Measurements from ENCODE around the gene KMT5B. TPM values are rescaled to one million over a fixed set of nuclear protein-coding genes. Genes with fewer than 3 reads are reported as not detected.

KMT5B gene
- total and polyA plus RNA-seq, 2 donors (not counting 1 experiment from before 2014, with no cell fraction given), result 13.4 to 77.8 TPM

DNA sequence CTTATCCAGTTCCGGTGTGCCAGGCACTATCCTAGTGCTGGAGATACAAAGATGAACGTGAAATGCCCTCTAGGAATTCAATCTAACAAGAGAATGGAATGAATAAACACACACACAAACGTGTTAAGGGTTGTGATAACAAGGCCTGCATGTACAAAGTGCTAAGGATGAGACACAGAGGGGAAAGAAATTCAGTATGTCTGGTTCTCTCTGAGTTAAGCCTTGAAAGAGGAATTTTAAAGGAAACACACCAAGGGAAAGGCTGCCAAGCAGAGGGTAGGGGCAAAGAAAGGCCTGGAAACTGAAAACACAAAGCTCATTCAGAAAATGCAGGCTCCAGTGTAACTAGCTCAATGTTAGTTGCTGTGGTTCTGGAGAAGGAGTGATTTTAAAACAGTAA lies 96.1 kb downstream of the KMT5B start:
- intact Hi-C loops (cut with micrococcal nuclease), result no loop called here
- Histone ChIP-seq H2AFZ (ENCODE audit: insufficient read depth, low read depth, low read length, poor library complexity, severe bottlenecking) (no peak overlapping the region), H3K9me3 (ENCODE audit: control extremely low read depth in 1 of 3, control insufficient read depth in 2 of 3, insufficient read depth in 1 of 3, low read length in 2 of 3) (no peaks in the 10 kb centered on the region), H3K36me3 (replicated peaks in 1 of 2; ENCODE audit: control extremely low read depth in 1 of 2, control insufficient read depth in 1 of 2, extremely low read depth in 1 of 2, insufficient read depth in 2 of 2, low read length in 1 of 2) (no peaks in the 10 kb centered on the region), H3K27me3 (replicated peaks in 1 of 4; ENCODE audit: control extremely low read depth in 1 of 4, control insufficient read depth in 3 of 4, insufficient read depth in 4 of 4, low read length in 3 of 4) (no peaks in the 10 kb centered on the region), H3K27ac (ENCODE audit: low read length in 2 of 2) (no peak overlapping the region), H4K20me1 (ENCODE audit: control insufficient read depth, insufficient read depth, low read length, poor library complexity, severe bottlenecking) (no peaks in the 10 kb centered on the region), H3K79me2 (ENCODE audit: control insufficient read depth, insufficient read depth, low read length) (peaks cover 48% of the 10 kb centered on the region), H3K4me2 (replicated peaks; ENCODE audit: low read depth, low read length, poor library complexity, severe bottlenecking) (no peak overlapping the region), H3K4me3 (ENCODE audit: control extremely low read depth in 1 of 5, extremely low read depth in 1 of 5, insufficient read depth in 1 of 5, low read depth in 2 of 5, low read length in 4 of 5) (no peak overlapping the region), H3K9ac (ENCODE audit: low read length) (no peak overlapping the region), H3K4me1 (ENCODE audit: control insufficient read depth in 2 of 2, insufficient read depth in 2 of 2, low read length in 2 of 2) (peaks cover 18 to 26% of the 10 kb centered on the region in 2 donors)
- Mint-ChIP-seq H3K27me3 (no peaks in the 10 kb centered on the region), H3K4me1 (peaks cover 28% of the 10 kb centered on the region), H3K4me3 (no peak overlapping the region), H3K27ac (no peak overlapping the region), H3K9me3 (ENCODE audit: insufficient read depth) (no peaks in the 10 kb centered on the region)
- no peak for ATAC-seq (ENCODE audit: low read depth)
- TF ChIP-seq, protein P1, sequence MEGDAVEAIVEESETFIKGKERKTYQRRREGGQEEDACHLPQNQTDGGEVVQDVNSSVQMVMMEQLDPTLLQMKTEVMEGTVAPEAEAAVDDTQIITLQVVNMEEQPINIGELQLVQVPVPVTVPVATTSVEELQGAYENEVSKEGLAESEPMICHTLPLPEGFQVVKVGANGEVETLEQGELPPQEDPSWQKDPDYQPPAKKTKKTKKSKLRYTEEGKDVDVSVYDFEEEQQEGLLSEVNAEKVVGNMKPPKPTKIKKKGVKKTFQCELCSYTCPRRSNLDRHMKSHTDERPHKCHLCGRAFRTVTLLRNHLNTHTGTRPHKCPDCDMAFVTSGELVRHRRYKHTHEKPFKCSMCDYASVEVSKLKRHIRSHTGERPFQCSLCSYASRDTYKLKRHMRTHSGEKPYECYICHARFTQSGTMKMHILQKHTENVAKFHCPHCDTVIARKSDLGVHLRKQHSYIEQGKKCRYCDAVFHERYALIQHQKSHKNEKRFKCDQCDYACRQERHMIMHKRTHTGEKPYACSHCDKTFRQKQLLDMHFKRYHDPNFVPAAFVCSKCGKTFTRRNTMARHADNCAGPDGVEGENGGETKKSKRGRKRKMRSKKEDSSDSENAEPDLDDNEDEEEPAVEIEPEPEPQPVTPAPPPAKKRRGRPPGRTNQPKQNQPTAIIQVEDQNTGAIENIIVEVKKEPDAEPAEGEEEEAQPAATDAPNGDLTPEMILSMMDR (IDR thresholded peaks at IDR 0.05), result no peak
- TF ChIP-seq EZH2 (IDR thresholded peaks at IDR 0.05; ENCODE audit: borderline replicate concordance, insufficient read depth, low read depth, low read length, poor library complexity, severe bottlenecking), result no peak
- WGBS (ENCODE audit: insufficient coverage), result 100% methylated on average over 1 of the region's 3 CpGs
- no peak for DNase-seq
- CTCF ChIA-PET, result interaction anchor here (0.6 to 0.9 kb wide), 2 partner anchors 10 to 708 kb away, joined by 3 read pairs; no protein-coding TSS in a partner anchor
- POLR2A ChIA-PET, result no interaction called here

DNA sequence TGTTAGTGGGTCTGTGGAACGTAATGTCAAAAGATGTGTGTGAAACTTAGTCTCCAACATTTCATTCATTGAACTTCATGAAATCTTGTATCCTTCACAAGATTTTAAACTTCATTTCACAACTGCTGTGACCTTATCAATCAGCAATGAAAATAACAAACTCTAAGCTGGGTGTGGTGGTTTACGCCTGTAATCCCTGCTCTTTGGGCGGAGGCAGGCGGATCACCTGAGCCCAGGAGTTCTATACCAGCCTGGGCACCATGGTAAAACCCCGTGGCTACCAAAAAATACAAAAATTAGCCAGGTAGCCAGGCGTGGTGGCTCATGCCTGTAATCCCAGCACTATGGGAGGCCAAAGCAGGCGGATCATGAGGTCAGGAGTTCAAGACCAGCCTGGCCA lies 97.0 kb downstream of the KMT5B start:
- 98% methylated on average over 6 of the region's 7 CpGs for WGBS (ENCODE audit: insufficient coverage)
- Histone ChIP-seq H3K27me3 (replicated peaks in 1 of 4; ENCODE audit: control extremely low read depth in 1 of 4, control insufficient read depth in 3 of 4, insufficient read depth in 4 of 4, low read length in 3 of 4) (no peaks in the 10 kb centered on the region), H3K36me3 (replicated peaks in 1 of 2; ENCODE audit: control extremely low read depth in 1 of 2, control insufficient read depth in 1 of 2, extremely low read depth in 1 of 2, insufficient read depth in 2 of 2, low read length in 1 of 2) (no peaks in the 10 kb centered on the region), H3K4me3 (ENCODE audit: control extremely low read depth in 1 of 5, extremely low read depth in 1 of 5, insufficient read depth in 1 of 5, low read depth in 2 of 5, low read length in 4 of 5) (no peak overlapping the region), H3K4me1 (ENCODE audit: control insufficient read depth in 2 of 2, insufficient read depth in 2 of 2, low read length in 2 of 2) (peaks cover 16 to 22% of the 10 kb centered on the region in 2 donors), H3K27ac (ENCODE audit: low read length in 2 of 2) (no peak overlapping the region), H4K20me1 (ENCODE audit: control insufficient read depth, insufficient read depth, low read length, poor library complexity, severe bottlenecking) (no peaks in the 10 kb centered on the region), H2AFZ (ENCODE audit: insufficient read depth, low read depth, low read length, poor library complexity, severe bottlenecking) (no peak overlapping the region), H3K9me3 (ENCODE audit: control extremely low read depth in 1 of 3, control insufficient read depth in 2 of 3, insufficient read depth in 1 of 3, low read length in 2 of 3) (no peaks in the 10 kb centered on the region), H3K9ac (ENCODE audit: low read length) (no peak overlapping the region), H3K79me2 (ENCODE audit: control insufficient read depth, insufficient read depth, low read length) (peaks cover 53% of the 10 kb centered on the region), H3K4me2 (replicated peaks; ENCODE audit: low read depth, low read length, poor library complexity, severe bottlenecking) (no peak overlapping the region)
- ATAC-seq (ENCODE audit: low read depth), result no peak
- TF ChIP-seq EZH2 (IDR thresholded peaks at IDR 0.05; ENCODE audit: borderline replicate concordance, insufficient read depth, low read depth, low read length, poor library complexity, severe bottlenecking), result no peak
- TF ChIP-seq, protein P1 (IDR thresholded peaks at IDR 0.05), result no peak
- intact Hi-C loops (cut with micrococcal nuclease), result no loop called here
- peaks cover 25% of the 10 kb centered on the region for H3K4me1 Mint-ChIP-seq
- no peak overlapping the region for H3K4me3 Mint-ChIP-seq
- no peaks in the 10 kb centered on the region for H3K9me3 Mint-ChIP-seq (ENCODE audit: insufficient read depth)
- ChIA-PET CTCF (interaction anchor here (0.6 to 0.9 kb wide), 2 partner anchors 11 to 707 kb away, joined by 3 read pairs; no protein-coding TSS in a partner anchor), POLR2A (no interaction called here)
- H3K27ac Mint-ChIP-seq, result no peak overlapping the region
- no peak for DNase-seq
- no peaks in the 10 kb centered on the region for H3K27me3 Mint-ChIP-seq

All from B cell (primary cell).